ENCODE results near the gene PCYT1B.
"Not testable (repeated sequence)": the region's sequence is repeated elsewhere in the genome, so short reads cannot be mapped to it uniquely, and the experiment has no call there.

PCYT1B gene

DNA sequence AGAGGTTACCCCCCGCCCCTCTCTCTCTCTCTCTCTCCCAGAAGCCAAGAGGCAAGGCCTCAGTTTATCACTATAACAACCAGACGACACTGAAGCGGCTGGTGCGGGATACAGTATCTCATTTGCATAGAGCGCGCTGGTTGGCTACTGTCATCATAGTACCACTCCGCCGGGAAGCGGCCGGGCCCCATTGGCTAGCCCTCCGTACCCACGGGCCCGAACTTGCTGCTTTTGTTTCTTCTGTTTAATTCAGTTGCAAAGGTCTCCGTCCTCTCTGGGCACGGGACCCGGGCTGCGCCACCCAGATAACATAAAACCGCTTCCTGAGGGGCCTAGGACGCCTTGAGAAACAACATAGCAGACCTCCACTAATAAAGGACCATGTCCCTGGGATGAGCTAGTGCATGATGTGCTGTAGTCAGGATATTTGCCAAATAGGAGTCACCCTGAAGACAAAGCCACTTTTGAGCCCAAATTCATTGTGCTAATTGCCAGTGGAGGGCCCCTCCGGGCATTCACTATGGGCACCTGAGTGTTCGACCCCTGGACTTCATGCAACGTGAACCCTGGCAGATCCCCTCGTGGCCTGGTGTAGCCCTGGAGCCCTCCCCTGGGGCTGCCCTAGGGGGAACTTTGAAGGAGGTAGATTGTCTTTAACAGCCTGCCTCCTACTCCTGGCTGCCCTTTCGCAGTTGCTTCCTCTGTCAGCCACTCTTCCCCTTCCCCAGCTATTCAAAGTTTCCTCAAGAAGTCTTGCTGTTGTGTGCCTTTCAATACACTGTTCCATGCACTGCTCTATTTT is at the start of gene PCYT1B:
TSS of gene PCYT1B (minus strand) at position 91 of the 802 bp plus-strand sequence. CDS start 242 bp downstream, outside the sequence.
- no peak for DNase-seq

GRCh38 chrX:24696294-24696693 is 49.1 kb upstream of the PCYT1B start:
- no peak for DNase-seq

DNA sequence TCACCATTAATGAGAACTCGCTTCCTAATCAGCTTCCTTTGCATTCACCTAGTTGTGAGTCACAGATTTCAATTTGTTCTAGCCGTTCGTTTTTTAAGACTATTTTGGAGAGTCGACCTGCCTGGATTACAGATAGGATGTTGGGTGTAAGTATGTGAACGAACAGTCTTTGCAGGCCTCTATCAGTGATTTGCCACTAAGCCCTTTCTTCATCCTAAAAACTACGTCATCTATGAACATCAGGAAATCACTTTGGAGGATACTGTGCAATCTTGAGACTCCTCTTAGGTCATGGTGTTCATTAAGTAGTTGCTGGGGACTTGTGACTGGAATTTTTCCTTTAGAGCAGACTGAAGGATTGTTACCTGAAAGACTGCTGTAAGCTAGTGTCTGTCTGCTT is 47.7 kb upstream of the PCYT1B start:
- no peak for DNase-seq

DNA sequence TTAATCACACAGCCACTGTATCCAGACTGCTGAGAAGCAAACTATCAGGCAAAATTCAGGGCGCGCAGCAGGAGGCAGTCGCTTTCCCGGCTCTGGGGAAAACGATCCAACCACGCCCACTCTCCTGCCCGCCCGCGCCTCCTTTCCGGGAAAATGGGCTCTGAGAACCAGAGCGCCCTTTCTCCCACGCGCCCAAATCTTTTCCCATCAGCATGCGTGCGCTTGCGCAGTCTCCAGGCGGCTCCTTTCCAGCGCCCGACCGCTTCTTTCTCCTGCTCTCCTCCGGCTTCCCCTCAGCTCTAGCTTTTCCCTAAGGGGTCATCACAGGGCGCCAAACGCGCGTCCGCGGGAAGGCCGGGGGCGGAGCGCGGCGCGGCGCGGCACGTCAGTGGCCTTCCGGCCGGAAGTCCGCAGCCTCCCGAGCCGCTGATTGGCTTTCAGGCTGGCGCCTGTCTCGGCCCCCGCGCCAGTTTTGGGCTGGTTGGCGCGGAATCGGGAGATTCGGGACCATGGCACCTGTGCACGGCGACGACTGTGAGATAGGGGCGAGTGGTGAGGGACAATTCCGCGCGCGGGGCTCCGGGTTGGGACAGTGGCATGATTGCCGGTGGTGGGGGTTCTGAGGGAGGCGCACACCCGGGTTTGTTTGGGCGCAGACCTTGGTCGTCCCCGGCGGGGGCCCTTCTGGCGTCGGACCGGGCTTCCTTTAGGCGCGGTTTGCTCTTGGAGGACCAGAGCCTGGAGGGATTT is 46.5 kb upstream of the PCYT1B start, which contains the start of gene POLA1:
TSS of gene POLA1 (plus strand) at position 466 of the 750 bp plus-strand sequence. CDS start at position 510, 44 bp downstream.
- DNase-seq, result peak; percentile 88

GRCh38 chrX:24692305-24692704 is 45.2 kb upstream of the PCYT1B start:
- no peak for DNase-seq

- DNase-seq, result no peak
Observed at GRCh38 chrX:24684048-24684447, 36.9 kb upstream of the PCYT1B start.

GRCh38 chrX:24682739-24683432 is 35.7 kb upstream of the PCYT1B start:
- DNase-seq, result no peak

GRCh38 chrX:24676403-24677024 is 29.4 kb upstream of the PCYT1B start:
- DNase-seq, result no peak

- no peak for DNase-seq
Observed at GRCh38 chrX:24673424-24673823, 26.3 kb upstream of the PCYT1B start.

- DNase-seq, result no peak
Observed at GRCh38 chrX:24672701-24673190, 25.6 kb upstream of the PCYT1B start.

- no peak for DNase-seq
Observed at GRCh38 chrX:24668111-24668510, 21.0 kb upstream of the PCYT1B start.

- DNase-seq, result no peak
Observed at GRCh38 chrX:24662352-24662751, 15.2 kb upstream of the PCYT1B start.

DNA sequence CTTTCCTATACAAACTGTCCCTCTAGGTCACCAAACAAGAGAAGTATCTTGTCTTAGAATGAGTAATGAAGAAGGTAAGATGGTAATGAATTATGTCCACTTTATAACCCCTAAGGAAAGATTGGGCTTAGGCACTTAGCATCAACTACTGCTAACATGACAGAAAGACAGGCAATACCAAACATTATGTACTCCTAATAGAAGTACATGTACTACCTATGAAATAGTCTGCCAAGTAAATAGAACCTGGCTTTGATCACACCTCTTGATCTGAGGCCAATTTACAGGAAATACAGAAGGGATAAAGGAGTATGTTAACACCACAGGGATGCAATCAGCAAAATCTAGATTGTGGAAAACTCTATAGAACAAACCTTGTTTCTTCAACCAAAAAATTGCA is 14.1 kb upstream of the PCYT1B start:
- DNase-seq, result no peak

- DNase-seq, result no peak
Observed at GRCh38 chrX:24659646-24660045, 12.5 kb upstream of the PCYT1B start.

GRCh38 chrX:24659106-24659505 is 12.0 kb upstream of the PCYT1B start:
- DNase-seq, result no peak

- no peak for DNase-seq
Observed at GRCh38 chrX:24658421-24658820, 11.3 kb upstream of the PCYT1B start.

DNA sequence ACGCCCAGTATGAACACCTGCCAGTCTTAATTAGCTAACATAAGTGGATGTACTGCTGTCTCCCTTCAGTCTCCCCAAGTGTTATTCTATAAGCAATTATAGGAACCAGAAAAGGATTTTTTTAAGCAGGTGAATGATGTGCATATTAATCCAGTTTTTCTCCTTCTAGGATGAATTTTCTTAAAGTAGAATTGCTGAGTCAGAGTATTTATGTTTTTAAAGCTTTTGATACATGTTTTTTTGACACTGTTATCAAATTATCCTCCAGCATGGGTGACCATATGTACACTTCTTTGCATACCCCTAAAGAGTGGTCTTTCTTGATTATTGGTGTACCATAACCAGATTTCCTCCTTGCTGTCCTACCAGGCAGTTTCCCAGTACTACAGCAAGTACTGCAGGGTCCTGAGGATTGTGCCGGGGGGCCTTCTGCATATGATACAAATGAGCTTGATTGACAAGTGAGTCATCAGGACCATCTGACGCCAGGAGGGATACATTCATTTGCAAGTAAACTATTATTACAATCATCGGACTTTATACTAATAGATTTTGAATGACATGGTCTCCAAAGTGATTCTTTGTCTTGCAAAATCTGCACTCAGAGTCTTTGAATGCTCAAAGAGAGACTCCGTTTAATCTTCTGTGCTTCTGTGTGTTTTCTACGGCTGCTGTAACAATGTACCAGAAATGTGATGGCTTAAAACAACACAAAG is 10.7 kb upstream of the PCYT1B start:
- no peak for DNase-seq

DNA sequence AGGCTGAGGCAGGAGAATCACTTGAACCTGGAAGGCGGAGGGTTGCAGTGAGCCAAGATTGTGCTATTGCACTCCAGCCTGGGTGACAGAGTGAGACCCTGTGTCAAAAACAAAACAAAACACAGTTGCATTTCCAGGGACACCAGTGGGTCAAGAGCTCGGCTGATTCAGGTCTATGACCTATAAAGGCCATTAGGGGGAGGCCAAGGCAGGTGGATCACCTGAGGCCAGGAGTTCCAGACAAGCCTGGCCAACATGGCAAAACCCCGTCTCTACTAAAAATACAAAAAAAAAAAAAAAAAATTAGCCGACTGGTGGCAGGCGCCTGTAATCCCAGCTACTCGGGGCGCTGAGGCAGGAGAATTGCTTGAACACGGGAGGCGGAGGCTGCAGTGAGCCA is 8.5 kb upstream of the PCYT1B start:
- not testable (repeated sequence) for DNase-seq

DNA sequence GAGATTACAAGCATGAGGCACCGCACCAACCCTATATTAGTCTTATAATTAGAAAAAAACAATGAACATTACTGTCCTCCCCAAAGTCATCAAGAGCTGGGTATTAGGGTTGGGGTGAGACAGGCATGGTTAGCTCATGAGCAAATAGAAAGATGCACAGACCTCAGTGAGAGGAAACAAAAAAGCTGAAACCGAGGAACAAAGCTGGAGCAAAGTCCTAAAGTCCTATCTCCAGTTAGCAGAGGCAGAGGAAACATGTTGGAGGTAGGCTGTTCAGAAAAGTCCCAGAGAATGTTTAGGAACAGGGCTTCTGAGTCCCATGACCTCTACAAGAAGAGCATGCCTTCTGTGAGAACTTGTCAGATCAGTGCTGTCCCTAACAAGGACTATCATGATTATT is 4.6 kb upstream of the PCYT1B start:
- DNase-seq, result no peak

- no peak for DNase-seq
Observed at GRCh38 chrX:24648495-24648894, 1.3 kb upstream of the PCYT1B start.

GRCh38 chrX:24646745-24647182 is 383 bp downstream of the PCYT1B start:
- no peak for DNase-seq

DNA sequence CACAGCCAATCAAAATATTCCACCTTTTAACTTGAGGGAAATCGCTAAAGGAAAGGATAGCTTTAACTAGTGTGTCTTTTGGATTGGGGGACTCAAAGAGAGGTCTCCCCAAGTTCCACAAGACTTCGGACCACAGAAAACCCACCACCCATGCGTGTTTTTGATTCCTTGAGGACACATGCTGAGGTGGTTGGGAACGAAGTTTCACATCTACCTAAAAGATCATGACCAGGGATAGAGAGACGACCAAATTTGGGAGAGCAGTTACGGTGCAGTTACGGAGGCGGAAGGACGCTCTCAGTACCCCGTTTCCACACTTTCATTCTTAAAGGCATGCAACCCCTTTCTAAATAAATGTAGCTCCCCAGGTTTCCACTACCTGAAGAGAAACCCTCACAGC is 1.1 kb downstream of the PCYT1B start:
- DNase-seq, result no peak
